ENCODE results near the gene RAB7A. TPM values are rescaled to one million over a fixed set of nuclear protein-coding genes. Genes with fewer than 3 reads are reported as not detected.

Gene RAB7A
- total RNA-seq: 100 to 1,000 TPM; 304 to 322 TPM

GRCh38 chr3:128726023-128727016 is at the start of gene RAB7A:
Gene RAB7A (plus strand): TSS chr3:128726183. CDS start chr3:128795368, 69,185 bp downstream.
- peaks cover 52% of the 10 kb centered on the region for H3K4me1 Mint-ChIP-seq (ENCODE audit: low read depth)

DNA sequence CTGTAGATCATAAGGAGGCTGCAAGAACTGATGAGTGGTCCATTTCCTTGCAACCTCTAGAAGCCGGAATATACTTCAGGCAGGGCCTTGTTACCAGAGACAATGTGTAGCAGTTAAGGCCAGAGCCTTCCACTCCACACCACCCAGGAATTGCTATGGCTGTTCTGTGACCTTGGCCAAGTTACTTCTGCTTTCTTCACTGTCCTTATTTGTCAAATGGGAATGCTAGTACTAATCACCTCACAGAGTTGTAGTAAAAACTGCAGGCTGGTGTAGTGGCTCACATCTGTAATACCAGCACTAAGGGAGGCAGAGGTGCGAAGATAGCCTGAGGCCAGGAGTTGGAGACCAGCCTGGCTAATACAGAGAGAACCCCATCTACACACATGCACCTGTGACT is 46.6 kb upstream of the RAB7A start:
- H3K9me3 Mint-ChIP-seq: no peaks in the 10 kb centered on the region
- TF ChIP-seq, protein P1, sequence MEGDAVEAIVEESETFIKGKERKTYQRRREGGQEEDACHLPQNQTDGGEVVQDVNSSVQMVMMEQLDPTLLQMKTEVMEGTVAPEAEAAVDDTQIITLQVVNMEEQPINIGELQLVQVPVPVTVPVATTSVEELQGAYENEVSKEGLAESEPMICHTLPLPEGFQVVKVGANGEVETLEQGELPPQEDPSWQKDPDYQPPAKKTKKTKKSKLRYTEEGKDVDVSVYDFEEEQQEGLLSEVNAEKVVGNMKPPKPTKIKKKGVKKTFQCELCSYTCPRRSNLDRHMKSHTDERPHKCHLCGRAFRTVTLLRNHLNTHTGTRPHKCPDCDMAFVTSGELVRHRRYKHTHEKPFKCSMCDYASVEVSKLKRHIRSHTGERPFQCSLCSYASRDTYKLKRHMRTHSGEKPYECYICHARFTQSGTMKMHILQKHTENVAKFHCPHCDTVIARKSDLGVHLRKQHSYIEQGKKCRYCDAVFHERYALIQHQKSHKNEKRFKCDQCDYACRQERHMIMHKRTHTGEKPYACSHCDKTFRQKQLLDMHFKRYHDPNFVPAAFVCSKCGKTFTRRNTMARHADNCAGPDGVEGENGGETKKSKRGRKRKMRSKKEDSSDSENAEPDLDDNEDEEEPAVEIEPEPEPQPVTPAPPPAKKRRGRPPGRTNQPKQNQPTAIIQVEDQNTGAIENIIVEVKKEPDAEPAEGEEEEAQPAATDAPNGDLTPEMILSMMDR (IDR thresholded peaks at IDR 0.05): no peak
- CTCF ChIA-PET: interaction anchor here (2.3 to 4.7 kb wide), 4 partner anchors 62 to 167 kb away, joined by 19 to 119 read pairs (median 29); no protein-coding TSS in a partner anchor
- H3K4me3 Mint-ChIP-seq: peak overlapping the region; percentile 93
- intact Hi-C loops (cut with micrococcal nuclease): no loop called here
- H3K4me1 Mint-ChIP-seq (ENCODE audit: low read depth): peaks cover 23% of the 10 kb centered on the region
- H3K27ac Mint-ChIP-seq: no peak overlapping the region
- POLR2A ChIA-PET: interaction anchor here (1.2 to 2.8 kb wide), 2 partner anchors 46 to 60 kb away, joined by 3 to 11 read pairs; partner anchors contain the start of gene RAB7A
- ATAC-seq (no peak), DNase-seq (no peak)
- H3K36me3 Mint-ChIP-seq (ENCODE audit: low read depth): no peaks in the 10 kb centered on the region
- no peaks in the 10 kb centered on the region for H3K27me3 Mint-ChIP-seq

More at GRCh38 chr3:128726023-128727016, at the start of gene RAB7A:
- TF ChIP-seq, protein P1 (IDR thresholded peaks at IDR 0.05): no peak
- POLR2A ChIA-PET: interaction anchor here (0.7 to 2.1 kb wide), 14 partner anchors 8 to 153 kb away, joined by 3 to 11 read pairs (median 4); partner anchors contain the start of gene ACAD9
- no peaks in the 10 kb centered on the region for H3K9me3 Mint-ChIP-seq
- H3K36me3 Mint-ChIP-seq (ENCODE audit: low read depth): peaks cover 38% of the 10 kb centered on the region
- intact Hi-C loops (cut with micrococcal nuclease): loop anchor here (5.0 kb wide), 3 partner anchors 44 to 76 kb away; no protein-coding TSS in a partner anchor
- H3K27ac Mint-ChIP-seq: peak within 1 kb of the TSS; percentile 97
- DNase-seq: peak; percentile 98
- H3K4me3 Mint-ChIP-seq: peak within 1 kb of the TSS; percentile 100
- CTCF ChIA-PET: interaction anchor here (1.0 to 3.6 kb wide), 6 partner anchors 32 to 109 kb away, joined by 3 to 25 read pairs (median 6); no protein-coding TSS in a partner anchor
- peak; percentile 90 for ATAC-seq
- H3K27me3 Mint-ChIP-seq: no peaks in the 10 kb centered on the region

DNA sequence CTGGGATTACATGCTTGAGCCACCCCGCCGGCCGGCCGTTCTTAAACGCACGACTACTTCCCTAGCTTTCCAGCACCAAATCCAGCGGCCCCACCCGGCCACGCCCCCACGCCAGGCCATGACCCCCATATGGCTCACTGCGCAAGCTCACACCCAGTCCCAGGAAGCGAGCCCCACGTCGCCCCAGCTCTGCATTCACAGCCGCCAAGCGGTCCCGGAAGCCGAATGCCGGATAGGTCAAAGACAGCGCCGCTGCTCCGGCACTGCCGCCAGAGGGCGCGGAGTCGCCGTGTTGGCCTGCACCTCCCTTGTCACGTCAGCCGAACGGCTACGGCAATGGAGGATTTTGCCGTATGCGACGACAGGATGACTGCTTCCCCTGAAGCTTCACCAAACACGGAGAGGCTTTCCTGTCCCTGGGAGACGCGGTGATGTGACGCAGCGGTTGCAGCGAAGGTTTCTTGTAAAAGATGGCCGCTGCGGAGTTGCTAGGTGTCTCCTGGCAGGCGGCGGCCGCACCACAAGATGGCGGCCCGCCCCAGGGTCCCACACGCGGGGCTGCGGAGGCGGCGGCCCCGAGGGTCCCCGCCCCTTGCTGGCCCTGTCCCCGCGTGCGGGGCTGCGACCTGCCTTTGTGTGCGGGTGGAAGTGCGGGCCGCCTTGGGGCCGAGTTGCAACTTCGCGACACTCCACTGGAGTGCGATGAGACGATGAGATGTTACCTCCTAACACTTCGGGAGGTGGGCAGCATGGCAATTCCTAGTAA is 45.2 kb upstream of the RAB7A start:
- no peaks in the 10 kb centered on the region for H3K27me3 Mint-ChIP-seq
- H3K36me3 Mint-ChIP-seq (ENCODE audit: low read depth): no peaks in the 10 kb centered on the region
- peak overlapping the region; percentile 98 for H3K27ac Mint-ChIP-seq
- POLR2A ChIA-PET: interaction anchor here (0.5 to 2.8 kb wide), 33 partner anchors 13 to 553 kb away, joined by 3 to 13 read pairs (median 4); partner anchors contain the start of genes RAB7A and RPN1
- DNase-seq: peak; percentile 98
- H3K9me3 Mint-ChIP-seq: no peaks in the 10 kb centered on the region
- ATAC-seq: peak; percentile 98
- intact Hi-C loops (cut with micrococcal nuclease): loop anchor here (2.0 to 5.0 kb wide), 3 partner anchors 47 to 122 kb away; partner anchors contain the start of gene RAB7A
- CTCF ChIA-PET: interaction anchor here (0.6 to 4.7 kb wide), 62 partner anchors 10 to 599 kb away, joined by 3 to 119 read pairs (median 6); partner anchors contain the start of genes ACAD9, RAB7A and RPN1
- peaks cover 19% of the 10 kb centered on the region for H3K4me1 Mint-ChIP-seq (ENCODE audit: low read depth)
- TF ChIP-seq, protein P1 (IDR thresholded peaks at IDR 0.05): peak; percentile 90
- peak overlapping the region; percentile 93 for H3K4me3 Mint-ChIP-seq

- no peaks in the 10 kb centered on the region for H3K9me3 Mint-ChIP-seq
- peak overlapping the region; percentile 93 for H3K4me3 Mint-ChIP-seq
- H3K27ac Mint-ChIP-seq: peak overlapping the region; percentile 98
- ChIA-PET POLR2A (interaction anchor here (0.7 to 2.8 kb wide), 22 partner anchors 12 to 242 kb away, joined by 3 to 13 read pairs (median 6); partner anchors contain the start of genes RAB7A and RPN1), CTCF (interaction anchor here (0.7 to 4.7 kb wide), 42 partner anchors 9 to 503 kb away, joined by 3 to 119 read pairs (median 7); partner anchors contain the start of genes ACAD9, RAB7A and RPN1)
- TF ChIP-seq, protein P1 (IDR thresholded peaks at IDR 0.05): no peak
- ATAC-seq (no peak), DNase-seq (no peak)
- H3K36me3 Mint-ChIP-seq (ENCODE audit: low read depth): no peaks in the 10 kb centered on the region
- H3K27me3 Mint-ChIP-seq: no peaks in the 10 kb centered on the region
- intact Hi-C loops (cut with micrococcal nuclease): loop anchor here (2.0 to 5.0 kb wide), 3 partner anchors 46 to 121 kb away; partner anchors contain the start of gene RAB7A
- peaks cover 18% of the 10 kb centered on the region for H3K4me1 Mint-ChIP-seq (ENCODE audit: low read depth)
Measured at GRCh38 chr3:128681369-128681829, 44.6 kb upstream of the RAB7A start.

Data from activated CD8-positive, alpha-beta T cell treated with anti-CD3 and anti-CD28 coated beads for 36 hours (primary cell).